Activated CD8-positive, alpha-beta memory T cell treated with anti-CD3 and anti-CD28 coated beads for 36 hours (primary cell): Measurements from ENCODE around the gene RRP15. TPM values are rescaled to one million over a fixed set of nuclear protein-coding genes. Genes with fewer than 3 reads are reported as not detected.

ENCODE experiments used
- CTCF ChIA-PET: fragments of 350-600 bp; sonication (Branson Sonifier 250); formaldehyde crosslinking; loops from one replicate; lab custom pipeline; 2021; ENCODE audit warnings: antibody characterized with exemption; lab: Charles Lee
- POLR2A ChIA-PET: fragments of 350-600 bp; sonication (Branson Sonifier 250); formaldehyde crosslinking; loops from one replicate; lab custom pipeline; 2021; ENCODE audit warnings: antibody characterized with exemption; lab: Charles Lee
- total RNA-seq, 2 experiments: library from RNA; stranded (reverse); gene quantifications; one replicate each; pipeline ENCODE4 v1.2.3, GENCODE V29; 2021

The RRP15 gene
- total RNA-seq, 2 experiments from 2014 or later = 40.3 to 44.4 TPM

DNA sequence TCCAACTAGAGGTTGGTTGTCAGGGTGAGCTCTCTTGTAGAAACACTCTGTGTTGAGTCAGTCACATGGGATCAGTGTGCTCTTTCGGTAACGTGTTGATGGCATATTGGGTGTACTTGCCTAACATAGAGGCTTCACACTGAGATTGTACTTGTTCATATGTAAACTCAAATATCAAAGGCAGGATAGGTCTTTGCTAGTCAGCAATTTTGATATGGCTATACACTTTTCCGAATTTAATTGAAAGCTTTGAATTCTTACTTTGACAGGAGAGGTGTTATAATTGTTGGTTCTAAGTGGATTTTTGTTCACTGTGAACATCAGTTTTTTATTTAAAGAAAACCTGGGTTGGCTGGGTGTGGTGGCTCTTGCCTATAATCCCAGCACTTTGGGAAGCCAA, 43.7 kb downstream of the RRP15 start:
- POLR2A ChIA-PET = no interaction called here
- CTCF ChIA-PET = interaction anchor here (1.6 kb wide), 1 partner anchor 10 kb away, joined by 4 read pairs; no protein-coding TSS in a partner anchor

DNA sequence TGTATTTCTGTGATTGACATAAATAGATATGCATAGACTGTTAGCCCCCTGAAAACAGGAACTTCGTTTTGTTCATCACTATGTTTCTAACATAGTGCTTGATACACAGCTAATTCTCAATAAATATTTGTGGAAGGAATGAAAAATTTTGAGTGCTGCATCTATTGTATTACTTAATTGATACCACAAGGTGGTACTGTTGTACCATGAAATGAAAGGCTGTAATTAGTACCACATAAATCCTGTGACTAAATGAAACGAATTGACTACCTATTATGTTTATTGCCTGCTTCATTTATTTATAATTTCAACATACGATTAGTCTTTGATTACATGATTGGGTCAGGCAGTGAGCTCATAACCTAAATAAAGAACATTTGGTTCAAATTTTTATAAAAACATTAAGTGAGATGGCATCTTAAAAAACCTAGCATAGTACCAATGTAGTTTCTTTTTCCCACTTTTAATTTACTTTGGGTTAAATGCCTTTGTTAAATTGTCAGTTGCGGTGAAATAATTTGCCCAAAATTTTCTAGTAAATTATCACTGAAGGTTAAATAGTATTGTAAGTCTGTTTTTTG, 45.0 kb downstream of the RRP15 start:
- CTCF ChIA-PET = interaction anchor here (1.4 kb wide), 1 partner anchor 33 kb away, joined by 3 read pairs; no protein-coding TSS in a partner anchor
- POLR2A ChIA-PET = no interaction called here

DNA sequence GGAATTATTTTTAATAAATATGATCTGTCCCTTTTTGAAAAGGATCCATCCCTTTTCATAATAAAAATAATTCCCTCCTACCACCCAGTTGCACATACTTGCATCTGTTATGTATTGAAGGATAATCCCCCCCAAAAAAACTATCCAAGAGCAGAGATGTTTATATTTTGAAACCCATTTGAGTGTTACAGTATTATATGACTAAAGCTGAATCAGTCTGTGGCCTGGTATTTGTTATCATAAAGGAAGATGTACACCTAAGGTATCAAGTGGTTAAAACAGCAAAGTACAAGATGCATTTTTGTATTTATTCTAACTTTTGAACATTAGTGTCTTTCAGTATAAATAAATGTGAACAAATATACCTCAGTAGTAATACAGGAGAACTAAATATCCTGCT, 47.3 kb downstream of the RRP15 start:
- CTCF ChIA-PET = no interaction called here
- POLR2A ChIA-PET = no interaction called here

DNA sequence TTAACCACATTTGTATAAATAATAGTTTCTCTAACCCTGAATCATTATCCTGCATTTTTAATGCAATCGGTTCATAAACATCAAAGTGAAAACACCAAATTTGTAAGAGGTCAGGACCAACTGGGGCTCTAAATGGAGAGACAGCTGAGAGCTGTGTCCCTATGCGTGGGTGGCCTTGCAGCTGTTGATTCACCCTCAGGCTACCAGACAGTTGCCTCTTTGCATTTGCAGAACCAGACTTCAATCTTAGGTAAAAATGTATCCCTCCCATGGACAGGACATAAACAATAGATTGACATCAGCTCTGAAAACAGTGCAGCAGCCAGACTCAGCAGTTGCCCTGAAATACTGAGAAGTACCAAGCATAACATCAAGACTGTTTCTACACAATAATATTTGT, 51.2 kb downstream of the RRP15 start:
- CTCF ChIA-PET = no interaction called here
- POLR2A ChIA-PET = no interaction called here

DNA sequence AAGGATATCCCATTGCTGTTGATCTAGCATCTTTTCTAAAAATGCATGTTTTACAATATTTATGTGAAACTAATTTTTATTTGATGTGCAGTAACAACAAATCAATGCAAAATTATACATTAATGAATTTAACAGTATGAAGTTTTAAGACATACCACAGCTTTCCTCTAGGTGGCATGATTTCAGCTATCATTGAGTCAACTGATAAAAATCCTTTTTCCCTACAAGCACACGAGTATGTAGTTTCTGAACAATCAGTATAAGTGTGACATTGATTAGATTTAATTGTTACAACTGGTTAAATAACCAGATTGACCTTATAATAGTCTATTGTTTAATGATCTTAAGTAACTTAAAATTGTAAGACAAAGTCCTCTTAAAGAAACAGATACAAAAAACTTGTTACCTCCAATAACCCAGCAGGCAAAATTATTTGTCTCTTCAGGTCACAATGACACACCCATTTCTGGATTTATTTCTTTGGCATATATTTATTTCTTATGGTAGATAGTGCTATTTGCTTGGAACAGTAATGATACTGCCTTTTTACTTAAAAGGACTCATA, 54.3 kb downstream of the RRP15 start:
- POLR2A ChIA-PET = no interaction called here
- CTCF ChIA-PET = interaction anchor here (1.4 to 1.5 kb wide), 2 partner anchors 10 to 182 kb away, joined by 4 to 5 read pairs; no protein-coding TSS in a partner anchor

DNA sequence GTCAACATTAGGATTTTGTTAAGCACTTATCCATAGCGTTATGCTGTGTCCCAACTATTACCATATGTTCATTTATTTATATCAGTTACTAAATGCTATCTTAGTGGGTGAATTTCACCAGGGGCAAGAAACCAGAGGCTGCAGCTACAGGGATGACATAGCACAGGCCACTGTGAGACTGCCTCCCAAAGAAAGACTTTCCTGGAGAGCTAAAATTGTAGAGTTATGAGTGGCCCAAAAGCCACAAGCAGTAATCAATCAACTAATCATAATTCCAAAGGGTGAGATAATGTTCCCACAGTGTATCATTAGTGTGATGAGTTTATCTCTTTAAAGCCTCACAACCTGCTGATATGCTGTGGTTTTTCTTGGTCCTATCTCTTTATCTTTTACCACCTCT, 56.2 kb downstream of the RRP15 start:
- CTCF ChIA-PET = no interaction called here

DNA sequence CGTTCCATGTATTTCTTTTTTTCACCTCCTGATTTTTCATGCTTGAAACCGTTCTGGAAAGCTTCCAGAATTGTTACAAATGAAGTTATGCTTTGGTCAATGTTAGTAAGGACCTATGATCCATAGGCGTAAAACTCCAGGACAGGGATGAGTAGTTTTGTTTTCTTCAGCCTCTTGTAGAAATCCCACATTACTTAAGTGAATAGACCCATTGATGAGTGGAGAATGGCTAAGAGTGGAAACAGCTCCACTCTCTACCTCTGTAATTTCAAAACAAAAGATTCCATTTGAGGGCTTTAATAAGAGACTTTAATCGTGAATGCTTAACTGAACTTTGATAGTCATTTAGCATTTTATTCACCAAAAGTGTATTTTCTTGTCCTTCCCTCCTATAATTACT, 57.0 kb downstream of the RRP15 start:
- CTCF ChIA-PET = interaction anchor here (1.4 kb wide), 1 partner anchor 38 kb away, joined by 3 read pairs; no protein-coding TSS in a partner anchor

More for the DNA sequence above, 56.2 kb downstream of the RRP15 start:
- POLR2A ChIA-PET = no interaction called here

DNA sequence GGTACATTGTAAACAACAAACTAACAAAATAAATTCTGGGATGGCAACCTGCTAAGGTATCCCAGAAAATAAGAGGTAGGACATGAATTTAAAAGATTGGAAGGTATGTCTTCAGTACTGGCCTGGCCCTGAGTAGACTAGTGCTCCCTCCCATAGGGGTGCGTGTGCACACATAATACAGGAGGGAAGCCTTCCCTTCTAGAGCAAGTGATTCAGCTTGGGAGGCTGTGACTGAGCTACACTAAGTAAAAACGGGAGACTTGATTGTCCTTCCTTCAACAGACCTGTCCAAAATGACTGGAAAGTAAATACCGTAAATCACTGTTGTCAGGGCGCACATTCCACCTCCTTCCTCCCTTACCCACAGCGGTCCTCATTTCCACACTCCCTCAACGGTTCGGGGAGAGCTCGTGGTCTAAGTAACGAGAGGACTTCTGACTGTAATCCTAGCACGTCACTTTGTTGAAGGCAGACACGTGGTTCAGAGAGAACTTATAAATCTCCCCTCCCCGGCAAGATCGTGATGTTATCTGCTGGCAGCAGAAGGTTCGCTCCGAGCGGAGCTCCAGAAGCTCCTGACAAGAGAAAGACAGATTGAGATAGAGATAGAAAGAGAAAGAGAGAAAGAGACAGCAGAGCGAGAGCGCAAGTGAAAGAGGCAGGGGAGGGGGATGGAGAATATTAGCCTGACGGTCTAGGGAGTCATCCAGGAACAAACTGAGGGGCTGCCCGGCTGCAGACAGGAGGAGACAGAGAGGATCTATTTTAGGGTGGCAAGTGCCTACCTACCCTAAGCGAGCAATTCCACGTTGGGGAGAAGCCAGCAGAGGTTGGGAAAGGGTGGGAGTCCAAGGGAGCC, 60.0 kb downstream of the RRP15 start, which contains the start of gene TGFB2:
Gene TGFB2 (plus strand): TSS at position 523 of the 859 bp plus-strand sequence. CDS start 1,366 bp downstream, outside the sequence.
- ChIA-PET CTCF (interaction anchor here (0.6 to 1.4 kb wide), 2 partner anchors 180 to 1319 kb away, joined by 3 to 4 read pairs; no protein-coding TSS in a partner anchor), POLR2A (no interaction called here)

More for the DNA sequence above, 57.0 kb downstream of the RRP15 start:
- POLR2A ChIA-PET = no interaction called here

DNA sequence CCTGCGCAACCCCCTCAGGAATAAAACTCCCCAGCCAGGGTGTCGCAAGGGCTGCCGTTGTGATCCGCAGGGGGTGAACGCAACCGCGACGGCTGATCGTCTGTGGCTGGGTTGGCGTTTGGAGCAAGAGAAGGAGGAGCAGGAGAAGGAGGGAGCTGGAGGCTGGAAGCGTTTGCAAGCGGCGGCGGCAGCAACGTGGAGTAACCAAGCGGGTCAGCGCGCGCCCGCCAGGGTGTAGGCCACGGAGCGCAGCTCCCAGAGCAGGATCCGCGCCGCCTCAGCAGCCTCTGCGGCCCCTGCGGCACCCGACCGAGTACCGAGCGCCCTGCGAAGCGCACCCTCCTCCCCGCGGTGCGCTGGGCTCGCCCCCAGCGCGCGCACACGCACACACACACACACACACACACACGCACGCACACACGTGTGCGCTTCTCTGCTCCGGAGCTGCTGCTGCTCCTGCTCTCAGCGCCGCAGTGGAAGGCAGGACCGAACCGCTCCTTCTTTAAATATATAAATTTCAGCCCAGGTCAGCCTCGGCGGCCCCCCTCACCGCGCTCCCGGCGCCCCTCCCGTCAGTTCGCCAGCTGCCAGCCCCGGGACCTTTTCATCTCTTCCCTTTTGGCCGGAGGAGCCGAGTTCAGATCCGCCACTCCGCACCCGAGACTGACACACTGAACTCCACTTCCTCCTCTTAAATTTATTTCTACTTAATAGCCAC, 60.7 kb downstream of the RRP15 start:
- CTCF ChIA-PET = interaction anchor here (1.4 kb wide), 1 partner anchor 179 kb away, joined by 3 read pairs; no protein-coding TSS in a partner anchor
- POLR2A ChIA-PET = no interaction called here

DNA sequence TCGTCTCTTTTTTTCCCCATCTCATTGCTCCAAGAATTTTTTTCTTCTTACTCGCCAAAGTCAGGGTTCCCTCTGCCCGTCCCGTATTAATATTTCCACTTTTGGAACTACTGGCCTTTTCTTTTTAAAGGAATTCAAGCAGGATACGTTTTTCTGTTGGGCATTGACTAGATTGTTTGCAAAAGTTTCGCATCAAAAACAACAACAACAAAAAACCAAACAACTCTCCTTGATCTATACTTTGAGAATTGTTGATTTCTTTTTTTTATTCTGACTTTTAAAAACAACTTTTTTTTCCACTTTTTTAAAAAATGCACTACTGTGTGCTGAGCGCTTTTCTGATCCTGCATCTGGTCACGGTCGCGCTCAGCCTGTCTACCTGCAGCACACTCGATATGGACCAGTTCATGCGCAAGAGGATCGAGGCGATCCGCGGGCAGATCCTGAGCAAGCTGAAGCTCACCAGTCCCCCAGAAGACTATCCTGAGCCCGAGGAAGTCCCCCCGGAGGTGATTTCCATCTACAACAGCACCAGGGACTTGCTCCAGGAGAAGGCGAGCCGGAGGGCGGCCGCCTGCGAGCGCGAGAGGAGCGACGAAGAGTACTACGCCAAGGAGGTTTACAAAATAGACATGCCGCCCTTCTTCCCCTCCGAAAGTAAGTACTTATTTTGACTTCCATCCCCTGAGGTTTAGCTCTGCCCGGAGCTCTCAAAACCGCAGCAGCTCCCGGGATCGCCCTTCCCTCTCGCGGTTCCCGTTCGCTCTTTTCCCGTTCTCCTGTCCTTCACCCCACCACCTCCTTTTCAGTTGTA, 61.5 kb downstream of the RRP15 start:
- CTCF ChIA-PET = no interaction called here
- POLR2A ChIA-PET = no interaction called here

DNA sequence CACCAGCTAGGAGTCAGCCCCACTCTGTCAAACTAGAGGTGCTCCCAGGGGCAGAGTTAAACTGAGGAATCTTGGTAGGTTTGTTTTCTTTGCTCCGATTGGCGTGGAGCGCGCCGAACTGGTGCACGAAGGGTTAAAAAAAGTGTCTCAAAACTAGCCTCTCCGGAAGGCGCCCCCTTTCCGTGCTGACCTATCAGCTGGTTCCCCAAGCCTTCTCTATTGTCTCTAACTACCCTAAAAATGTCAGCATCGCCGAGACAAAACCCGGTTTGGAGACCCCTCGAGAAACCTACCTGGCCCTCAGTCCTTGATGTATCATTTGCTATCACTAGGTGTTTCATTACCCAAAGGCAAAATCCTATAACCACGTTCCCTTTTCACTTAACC, 62.2 kb downstream of the RRP15 start:
- ChIA-PET POLR2A (no interaction called here), CTCF (no interaction called here)

DNA sequence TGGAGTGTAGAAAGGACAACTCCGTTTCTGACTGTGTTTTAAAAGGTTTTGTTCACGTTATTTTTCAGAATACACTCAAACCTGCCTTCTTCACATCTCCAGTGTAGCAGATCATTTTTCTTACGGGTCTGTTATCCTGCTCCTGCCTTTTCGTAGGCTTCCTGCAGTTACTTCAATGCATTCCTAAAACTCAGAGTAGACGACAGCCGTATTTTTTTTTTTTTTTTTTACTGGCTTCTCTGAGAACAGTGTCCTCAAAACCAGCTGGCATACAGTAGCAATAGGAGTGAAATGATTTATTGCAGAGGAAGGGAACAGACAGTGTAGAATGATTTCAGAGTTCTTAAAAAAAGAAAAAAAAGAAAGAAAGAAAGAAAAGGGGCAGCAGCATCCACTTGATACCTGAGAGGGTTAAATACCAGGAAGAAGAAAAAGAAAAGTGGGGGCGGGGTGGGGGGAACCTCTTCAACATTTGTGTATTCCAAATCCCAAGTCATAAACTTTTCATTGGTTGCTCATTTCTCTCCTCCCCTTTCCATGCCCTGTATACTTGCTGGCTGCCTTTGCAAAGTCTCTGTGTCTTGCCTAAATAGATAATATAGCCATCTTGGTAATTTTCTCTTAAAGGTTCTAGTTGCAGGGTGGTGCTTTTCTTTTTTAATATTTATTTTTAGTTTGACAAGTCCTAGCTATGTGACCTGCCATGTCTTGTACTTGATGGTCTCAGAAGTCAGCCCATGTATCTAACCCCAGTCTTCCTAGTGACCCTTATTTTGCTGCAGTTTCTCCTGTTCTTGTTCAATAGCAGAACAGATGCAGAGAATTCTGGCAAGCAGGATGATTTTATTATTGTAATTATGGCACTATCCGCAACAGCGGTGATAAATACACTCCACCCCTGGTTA, 62.9 kb downstream of the RRP15 start:
- ChIA-PET POLR2A (no interaction called here), CTCF (no interaction called here)

DNA sequence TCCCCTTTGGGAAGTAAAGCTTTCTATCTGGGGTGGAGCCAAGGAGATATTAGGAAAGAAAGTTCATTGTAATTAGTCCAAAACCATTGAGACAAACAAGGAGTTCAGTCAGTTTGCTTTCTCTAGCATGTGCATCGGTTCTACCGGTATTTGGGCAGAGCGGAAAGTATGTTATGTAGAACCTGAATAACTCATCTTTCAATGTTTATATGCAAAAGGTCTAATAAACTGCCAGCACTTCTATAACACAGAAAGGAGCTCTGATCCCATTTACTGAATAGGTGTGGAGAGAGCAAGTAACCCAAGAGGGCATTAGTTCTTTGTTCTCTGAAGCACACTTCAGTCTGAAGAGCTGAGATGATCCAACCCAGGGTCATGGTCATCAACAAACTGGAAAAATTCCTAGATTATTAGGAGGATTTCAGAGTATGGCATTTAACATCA, 63.6 kb downstream of the RRP15 start:
- ChIA-PET CTCF (no interaction called here), POLR2A (no interaction called here)

DNA sequence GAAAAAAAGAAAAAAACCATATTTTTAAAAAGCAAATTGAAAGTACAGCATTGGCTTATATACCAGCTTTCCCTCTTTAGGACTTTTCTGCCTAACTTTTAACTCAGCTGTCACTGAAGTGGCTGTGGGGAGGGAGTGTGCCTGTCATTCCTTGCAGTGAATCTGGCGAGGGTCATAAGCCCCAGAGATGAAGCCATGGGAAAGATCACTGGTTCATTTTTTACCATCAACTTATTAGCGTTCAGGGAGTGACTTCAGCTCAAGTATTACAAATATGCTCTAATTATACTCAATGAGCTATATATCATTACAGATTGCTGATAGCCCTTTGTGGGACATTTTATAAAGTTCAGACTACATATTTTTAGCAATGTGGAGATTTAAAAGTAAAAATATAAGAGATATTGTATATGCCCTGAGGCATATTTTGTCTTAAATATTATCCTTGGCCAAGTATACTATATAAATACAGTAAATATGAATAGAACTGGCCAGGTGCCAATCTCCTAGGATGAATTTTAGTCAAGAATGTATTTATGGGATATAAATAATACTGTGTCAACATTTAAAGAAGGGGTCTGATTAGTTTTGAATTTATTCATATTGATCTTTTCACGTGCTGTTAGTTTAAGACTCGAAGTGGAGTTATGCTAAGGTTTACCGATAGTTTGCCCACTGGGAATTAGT, 64.4 kb downstream of the RRP15 start:
- CTCF ChIA-PET = no interaction called here

DNA sequence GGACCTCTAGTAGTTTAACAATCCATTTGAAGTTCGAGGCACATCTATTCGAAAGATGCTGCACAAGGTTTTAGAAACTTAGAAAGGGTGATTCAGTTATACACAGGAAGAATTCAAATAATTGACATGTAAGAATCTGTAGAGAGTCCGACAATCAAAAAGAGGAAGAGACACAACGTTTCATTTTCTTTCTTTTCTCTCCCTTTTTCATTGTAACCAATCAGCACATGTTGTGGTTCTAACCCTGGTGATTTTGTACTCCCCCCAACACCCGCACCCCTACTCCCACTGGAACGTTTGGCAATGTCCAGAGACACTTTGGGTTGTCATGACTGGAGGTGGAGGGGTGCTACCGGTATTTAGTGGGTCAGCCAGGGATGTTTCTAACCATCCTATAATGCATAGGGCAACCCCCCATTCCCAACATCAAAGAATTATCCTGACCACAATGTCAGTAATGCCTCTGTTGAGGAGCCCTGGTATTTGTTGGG, 65.0 kb downstream of the RRP15 start:
- POLR2A ChIA-PET = no interaction called here
- CTCF ChIA-PET = no interaction called here

More for the DNA sequence above, 64.4 kb downstream of the RRP15 start:
- POLR2A ChIA-PET = no interaction called here

DNA sequence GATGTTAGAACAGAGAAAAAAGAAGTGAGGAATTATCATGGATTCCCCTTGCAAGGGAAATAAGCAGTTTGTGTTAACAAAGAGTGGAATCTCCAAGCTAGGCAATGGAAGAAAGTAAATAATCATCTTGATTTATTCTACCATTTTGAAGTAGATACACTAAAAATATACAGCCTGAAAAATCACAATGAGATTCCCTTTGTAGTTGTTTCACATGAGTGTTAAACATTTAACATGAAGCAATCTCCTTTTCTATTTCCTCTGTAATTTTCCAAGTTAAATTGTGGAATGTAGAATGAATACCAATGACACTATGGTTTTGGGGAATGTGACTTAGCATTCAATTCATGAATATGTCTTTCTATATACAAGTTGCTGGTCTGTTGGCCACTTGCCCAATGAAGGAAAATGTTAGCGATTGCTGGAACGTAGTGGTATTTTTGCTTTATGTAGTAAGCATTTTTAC, 65.7 kb downstream of the RRP15 start:
- ChIA-PET CTCF (no interaction called here), POLR2A (no interaction called here)
